Naive thymus-derived CD4-positive, alpha-beta T cell (primary cell): ENCODE data around the gene MPC1L. TPM values are rescaled to one million over a fixed set of nuclear protein-coding genes. Genes with fewer than 3 reads are reported as not detected.

Experiments used
- ATAC-seq: fragments of 150-1000 bp; cut with Tn5 transposase; 2 replicates; pipeline ENCODE4 v1.10.0; 2021; ENCODE audit warnings: mild to moderate bottlenecking, moderate library complexity
- CTCF ChIA-PET: fragments of 350-600 bp; sonication (Branson Sonifier 250); formaldehyde crosslinking; loops from one replicate; lab custom pipeline; 2021; ENCODE audit warnings: antibody characterized with exemption; lab: Charles Lee
- POLR2A ChIA-PET: fragments of 350-600 bp; sonication (Branson Sonifier 250); formaldehyde crosslinking; loops from one replicate; lab custom pipeline; 2021; ENCODE audit warnings: antibody characterized with exemption, inconsistent platforms; lab: Charles Lee
- DNase-seq, 9 donors: peaks; one replicate each; pipeline versions ENCODE4 v3.0.0 to v3.0.0-alpha.2; 2020 to 2022; ENCODE audit warnings: mixed read lengths in 1 of 9
- H3K27ac ChIP-seq: one replicate; pipeline ENCODE4 v1.7.0; 2013; ENCODE audit warnings: mild to moderate bottlenecking, low read depth, low read length, moderate library complexity
- H3K27me3 ChIP-seq, 2 donors: one replicate each; pipeline ENCODE4 v1.7.0; 2013; ENCODE audit warnings: low read length in 2 of 2, mild to moderate bottlenecking in 2 of 2, moderate library complexity in 2 of 2; ENCODE audit not compliant: control insufficient read depth in 2 of 2, insufficient read depth in 2 of 2
- H3K36me3 ChIP-seq, 3 experiments: 1 replicate in 2 of 3; 2 replicates in 1 of 3; pipeline ENCODE4 v1.7.0; 2013; ENCODE audit warnings: low read length in 3 of 3, mild to moderate bottlenecking in 3 of 3, moderate library complexity in 1 of 3; ENCODE audit not compliant: insufficient read depth in 3 of 3, control insufficient read depth in 2 of 3
- H3K4me1 ChIP-seq, 2 donors: one replicate each; pipeline ENCODE4 v1.7.0; 2013; ENCODE audit warnings: low read length in 2 of 2, mild to moderate bottlenecking in 2 of 2, moderate library complexity in 1 of 2; ENCODE audit not compliant: control insufficient read depth in 2 of 2, insufficient read depth in 2 of 2
- H3K4me3 ChIP-seq: 2 replicates; pipeline ENCODE4 v1.7.0; 2013; ENCODE audit warnings: mild to moderate bottlenecking, low read length
- H3K9me3 ChIP-seq, 3 experiments: 1 replicate in 2 of 3; 2 replicates in 1 of 3; pipeline ENCODE4 v1.7.0; 2013; ENCODE audit warnings: low read length in 3 of 3; ENCODE audit not compliant: control insufficient read depth in 2 of 3
- H3K27ac Mint-ChIP-seq, 9 donors: one replicate each; pipeline ENCODE4 v1.8.0; 2020 to 2022; ENCODE audit warnings: mixed read lengths in 9 of 9, mild to moderate bottlenecking in 8 of 9, moderate library complexity in 5 of 9, inconsistent platforms in 2 of 9
- H3K27me3 Mint-ChIP-seq, 5 donors: one replicate each; pipeline ENCODE4 v1.8.0; 2021 to 2022; ENCODE audit warnings: mixed read lengths in 5 of 5, mild to moderate bottlenecking in 1 of 5
- H3K36me3 Mint-ChIP-seq, 5 donors: one replicate each; pipeline ENCODE4 v1.8.0; 2020 to 2022; ENCODE audit warnings: mixed read lengths in 5 of 5, mild to moderate bottlenecking in 3 of 5, inconsistent platforms in 1 of 5
- H3K4me1 Mint-ChIP-seq, 7 donors: one replicate each; pipeline ENCODE4 v1.8.0; 2020 to 2022; ENCODE audit warnings: mixed read lengths in 7 of 7, mild to moderate bottlenecking in 3 of 7, inconsistent platforms in 1 of 7
- H3K4me3 Mint-ChIP-seq, 10 donors: one replicate each; pipeline ENCODE4 v1.8.0; 2020 to 2022; ENCODE audit warnings: mild to moderate bottlenecking in 10 of 10, mixed read lengths in 10 of 10, moderate library complexity in 6 of 10, inconsistent platforms in 2 of 10
- H3K9me3 Mint-ChIP-seq, 11 donors: one replicate each; pipeline ENCODE4 v1.8.0; 2020 to 2022; ENCODE audit warnings: mixed read lengths in 11 of 11, mild to moderate bottlenecking in 4 of 11, inconsistent platforms in 1 of 11, moderate library complexity in 1 of 11
- intact Hi-C, 2 donors: fragments of 100-400 bp; cut with micrococcal nuclease; formaldehyde crosslinking; loops; one replicate each; pipeline ENCODE4 v1.15.1; 2023
- polyA plus RNA-seq, 2 donors: library from polyadenylated mRNA; unstranded; fragments of 300-500 nt; fragmentation: Illumina TruSeq; gene quantifications; one replicate each; pipeline ENCODE4 v1.2.3, GENCODE V29; 2021
- total RNA-seq, 6 experiments: library from RNA in 5 of 6; stranded (reverse) in 5 of 6; gene quantifications; 1 replicate in 5 of 6; 2 replicates in 1 of 6; pipeline ENCODE4 v1.2.3 and lab custom pipeline; 2021 to 2026

The MPC1L gene
- total and polyA plus RNA-seq, 7 experiments from 2014 or later: not detected

DNA sequence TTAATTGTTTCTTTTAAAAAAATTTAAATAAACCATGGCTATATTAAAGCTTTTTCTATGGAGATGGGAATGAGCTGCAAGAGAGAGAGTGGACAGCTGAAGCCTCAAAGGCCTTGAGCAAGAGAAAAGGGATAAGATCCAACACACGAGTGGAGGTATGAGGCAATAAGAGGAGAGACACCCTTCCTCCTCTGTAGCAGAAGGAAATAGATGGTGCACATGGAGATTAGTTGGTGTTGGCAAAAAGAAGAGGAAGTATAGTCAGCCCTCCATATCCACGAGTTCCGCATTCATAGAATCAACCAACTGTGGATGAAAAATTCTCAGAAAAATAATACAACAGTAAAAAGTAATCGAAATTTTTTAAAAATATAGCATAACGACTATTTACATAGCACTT lies 20.9 kb downstream of the MPC1L start:
- Histone ChIP-seq H3K4me1 (peaks cover 3 to 19% of the 10 kb centered on the region in 2 donors), H3K27me3 (no peaks in the 10 kb centered on the region), H3K4me3 (peak overlapping the region; percentile 85), H3K36me3 (peaks cover 0 to 26% (median 0%) of the 10 kb centered on the region in 3 experiments), H3K9me3 (no peaks in the 10 kb centered on the region), H3K27ac (peak overlapping the region; percentile 63)
- intact Hi-C loops: loop anchor here (10.0 kb wide), 2 partner anchors 549 to 1839 kb away; partner anchors contain the start of genes BCOR (in 1 of the 2) and MID1IP1 (in 1 of the 2)
- H3K27me3 Mint-ChIP-seq: no peaks in the 10 kb centered on the region
- POLR2A ChIA-PET: interaction anchor here (1.6 kb wide), 1 partner anchor 63 kb away, joined by 3 read pairs; the partner anchor contains the start of gene ATP6AP2
- no peak for ATAC-seq
- no peaks in the 10 kb centered on the region for H3K9me3 Mint-ChIP-seq
- H3K36me3 Mint-ChIP-seq: peaks cover 3 to 23% (median 21%) of the 10 kb centered on the region in 5 donors
- CTCF ChIA-PET: interaction anchor here (0.7 to 0.8 kb wide), 2 partner anchors 100 to 595 kb away, joined by 4 to 5 read pairs; no protein-coding TSS in a partner anchor
- DNase-seq: no peak
- peaks cover 26 to 63% (median 36%) of the 10 kb centered on the region in 7 donors for H3K4me1 Mint-ChIP-seq
- peak overlapping the region; percentile 43 to 99 (median 94) for H3K4me3 Mint-ChIP-seq
- peak overlapping the region in 8 of 9 donors; percentile 68 to 97 (median 94) for H3K27ac Mint-ChIP-seq

DNA sequence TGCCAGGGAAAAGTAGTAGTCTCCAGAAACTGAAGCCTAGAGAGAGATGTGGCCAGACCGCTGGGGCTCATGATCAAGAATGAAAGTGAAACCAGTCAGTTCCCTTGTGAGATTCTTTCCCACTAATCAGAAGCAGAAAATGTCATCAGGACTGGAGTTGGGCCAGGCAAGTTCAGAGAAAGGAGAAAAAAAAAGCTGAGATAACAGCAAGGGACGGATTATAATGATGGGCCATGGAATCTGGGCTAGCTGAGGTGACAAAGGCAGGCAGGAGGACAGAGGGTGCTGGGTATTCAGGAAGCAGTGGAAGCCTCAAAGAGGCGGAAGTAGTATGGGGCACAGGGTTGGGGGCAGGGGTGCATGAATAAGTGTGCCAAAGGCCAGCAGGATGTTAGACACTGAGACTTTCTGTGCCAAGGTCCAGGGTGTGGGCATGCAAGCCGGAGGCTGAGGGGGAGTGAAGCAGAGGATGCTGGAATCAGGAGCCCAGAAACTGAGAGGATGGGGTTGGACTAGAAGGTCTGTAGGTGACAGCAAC lies 21.7 kb downstream of the MPC1L start:
- ChIA-PET POLR2A (interaction anchor here (1.6 kb wide), 1 partner anchor 64 kb away, joined by 3 read pairs; the partner anchor contains the start of gene ATP6AP2), CTCF (no interaction called here)
- peak; percentile 13 to 68 (median 56) for DNase-seq
- Histone ChIP-seq H3K4me3 (peak overlapping the region; percentile 85), H3K4me1 (peaks cover 3 to 19% of the 10 kb centered on the region in 2 donors), H3K27me3 (no peaks in the 10 kb centered on the region), H3K36me3 (peaks cover 0 to 20% (median 0%) of the 10 kb centered on the region in 3 experiments), H3K9me3 (no peaks in the 10 kb centered on the region), H3K27ac (peak overlapping the region; percentile 63)
- no peaks in the 10 kb centered on the region for H3K9me3 Mint-ChIP-seq
- peak overlapping the region; percentile 89 to 100 (median 96) for H3K4me3 Mint-ChIP-seq
- intact Hi-C loops: loop anchor here (1.0 to 10.0 kb wide), 6 partner anchors 101 to 1840 kb away; partner anchors contain the start of genes BCOR (in 1 of the 2), DDX3X (in 1 of the 2) and MID1IP1 (in 1 of the 2)
- H3K4me1 Mint-ChIP-seq: peaks cover 26 to 59% (median 36%) of the 10 kb centered on the region in 7 donors
- peaks cover 3 to 22% (median 16%) of the 10 kb centered on the region in 5 donors for H3K36me3 Mint-ChIP-seq
- no peaks in the 10 kb centered on the region for H3K27me3 Mint-ChIP-seq
- ATAC-seq: peak; percentile 61
- H3K27ac Mint-ChIP-seq: peak overlapping the region; percentile 89 to 99 (median 96)

DNA sequence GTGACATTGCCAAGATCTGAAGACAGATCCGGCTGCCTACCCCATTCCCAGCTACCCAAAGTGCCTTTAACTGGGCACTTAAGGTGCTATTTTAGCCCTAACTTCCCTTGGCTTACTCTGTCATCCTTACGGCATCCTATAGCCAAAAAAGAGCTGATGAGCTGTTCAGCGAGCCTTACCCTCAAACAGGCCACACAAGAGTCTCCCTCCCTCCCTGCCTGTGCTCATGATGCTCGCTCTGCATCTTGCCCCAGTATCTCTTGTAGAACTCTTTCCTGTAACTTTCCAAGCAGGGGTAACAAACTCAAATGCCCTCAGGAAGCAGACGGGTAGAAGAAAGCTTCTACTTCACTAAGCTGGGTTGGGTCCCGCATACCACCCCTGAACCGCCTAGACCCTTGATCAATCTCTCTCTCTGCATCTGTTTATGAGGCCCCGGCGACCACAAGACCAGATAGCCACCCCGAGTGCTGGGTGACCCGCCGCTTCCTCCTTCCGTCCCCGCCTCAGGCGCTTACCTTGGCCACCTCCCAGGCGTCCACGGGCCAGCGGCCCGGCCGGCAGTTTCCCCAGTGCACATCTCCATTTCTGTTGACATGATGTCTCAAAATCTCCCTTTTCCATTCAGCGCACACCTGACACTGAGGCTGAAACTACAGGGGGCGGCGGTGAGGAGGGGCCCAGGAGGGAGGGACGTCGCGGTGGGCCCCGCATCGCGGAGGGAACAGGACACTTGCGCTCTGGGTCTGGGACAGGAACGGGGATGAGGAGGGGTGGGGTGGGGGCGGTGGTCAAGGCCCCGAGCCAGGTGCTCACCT lies 23.5 kb downstream of the MPC1L start:
- ATAC-seq: peak; percentile 25
- POLR2A ChIA-PET: interaction anchor here (1.1 to 2.3 kb wide), 2 partner anchors 64 to 88 kb away, joined by 3 to 9 read pairs; partner anchors contain the start of gene MED14
- CTCF ChIA-PET: interaction anchor here (0.8 kb wide), 1 partner anchor 469 kb away, joined by 3 read pairs; no protein-coding TSS in a partner anchor

DNA sequence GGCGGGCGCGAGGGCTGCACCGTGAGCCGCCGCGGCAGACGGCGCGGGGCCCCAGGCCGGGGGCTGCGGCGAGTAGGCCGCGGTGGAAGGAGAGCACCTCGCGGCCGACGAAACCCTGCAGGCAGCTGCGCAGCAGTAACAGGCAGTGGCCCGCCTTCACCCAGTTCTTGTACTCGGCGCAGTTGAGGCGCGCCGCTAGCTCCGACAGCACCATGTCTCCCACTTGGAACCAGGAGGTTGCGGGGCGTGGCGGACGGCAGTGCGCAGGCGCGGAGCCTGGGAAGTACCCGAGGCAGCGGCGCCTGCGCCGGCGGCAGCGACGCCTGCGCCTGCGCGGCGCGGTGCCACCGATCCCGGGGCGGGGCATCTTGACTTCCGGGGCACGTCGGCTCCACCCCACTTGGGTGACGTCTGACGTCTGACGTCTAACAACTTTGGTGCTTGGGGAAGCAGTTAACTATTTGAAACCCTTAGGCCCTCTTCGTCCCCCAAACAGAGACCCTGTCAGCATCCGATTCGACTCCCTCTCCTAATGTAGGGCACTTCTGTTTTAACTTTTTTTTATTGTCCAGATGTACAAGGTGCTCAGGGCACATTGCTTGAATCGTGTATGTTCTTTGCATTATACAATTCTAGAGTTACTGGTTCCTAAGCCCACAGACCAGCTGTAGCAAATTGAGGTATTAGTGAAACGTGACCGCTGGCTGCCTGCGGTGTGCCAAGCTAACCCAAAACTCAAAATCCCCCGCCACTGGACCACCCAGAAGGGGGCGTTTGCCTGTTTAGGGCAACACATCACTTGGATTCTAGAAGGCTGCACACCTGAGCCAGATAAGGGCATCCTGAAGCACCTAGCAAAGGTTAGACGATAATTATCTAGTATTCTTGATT lies 24.3 kb downstream of the MPC1L start, which contains the start of gene CXorf38:
Gene CXorf38 (minus strand): TSS at position 255 of the 891 bp plus-strand sequence. CDS start 41 bp downstream, at position 214.
- Mint-ChIP-seq H3K27me3 (no peaks in the 10 kb centered on the region), H3K4me3 (peak within 1 kb of the TSS; percentile 89 to 96 (median 94)), H3K9me3 (no peaks in the 10 kb centered on the region), H3K4me1 (peaks cover 16 to 51% (median 31%) of the 10 kb centered on the region in 7 donors), H3K36me3 (peaks cover 0 to 16% (median 8%) of the 10 kb centered on the region in 5 donors), H3K27ac (peak within 1 kb of the TSS; percentile 88 to 99 (median 95))
- Histone ChIP-seq H3K27ac (peak within 1 kb of the TSS; percentile 89), H3K4me1 (peaks cover 3 to 19% of the 10 kb centered on the region in 2 donors), H3K36me3 (peaks cover 0 to under 1% (median 0%) of the 10 kb centered on the region in 3 experiments), H3K4me3 (peak within 1 kb of the TSS; percentile 73), H3K27me3 (no peaks in the 10 kb centered on the region), H3K9me3 (no peaks in the 10 kb centered on the region)
- ChIA-PET CTCF (interaction anchor here (0.8 kb wide), 1 partner anchor 468 kb away, joined by 3 read pairs; no protein-coding TSS in a partner anchor), POLR2A (interaction anchor here (0.7 to 2.3 kb wide), 2 partner anchors 67 to 88 kb away, joined by 3 to 9 read pairs; partner anchors contain the start of genes ATP6AP2 and MED14)
- ATAC-seq (peak; percentile 85), DNase-seq (peak; percentile 86 to 99 (median 95))
- intact Hi-C loops: loop anchor here (1.0 to 10.0 kb wide), 12 partner anchors 67 to 1843 kb away; partner anchors contain the start of genes ATP6AP2 (in 2 of the 2), BCOR (in 1 of the 2), DDX3X (in 1 of the 2) and MED14 (in 1 of the 2)

More for the DNA sequence above, 23.5 kb downstream of the MPC1L start:
- no peaks in the 10 kb centered on the region for H3K9me3 ChIP-seq
- H3K4me3 ChIP-seq: peak overlapping the region; percentile 73
- peaks cover 25 to 57% (median 37%) of the 10 kb centered on the region in 7 donors for H3K4me1 Mint-ChIP-seq
- peak overlapping the region; percentile 89 for H3K27ac ChIP-seq
- peaks cover 3 to 23% (median 16%) of the 10 kb centered on the region in 5 donors for H3K36me3 Mint-ChIP-seq
- intact Hi-C loops: loop anchor here (1.0 to 10.0 kb wide), 12 partner anchors 66 to 1842 kb away; partner anchors contain the start of genes ATP6AP2 (in 2 of the 2), BCOR (in 1 of the 2), DDX3X (in 1 of the 2) and MED14 (in 1 of the 2)
- peaks cover 0 to 9% (median 0%) of the 10 kb centered on the region in 3 experiments for H3K36me3 ChIP-seq
- DNase-seq: peak in 3 of 9 donors; percentile 5 to 47 (median 34)
- no peaks in the 10 kb centered on the region for H3K9me3 Mint-ChIP-seq
- peaks cover 3 to 19% of the 10 kb centered on the region in 2 donors for H3K4me1 ChIP-seq
- peak overlapping the region; percentile 84 to 98 (median 91) for H3K27ac Mint-ChIP-seq
- no peaks in the 10 kb centered on the region for H3K27me3 ChIP-seq
- H3K4me3 Mint-ChIP-seq: peak overlapping the region; percentile 89 to 96 (median 94)
- H3K27me3 Mint-ChIP-seq: no peaks in the 10 kb centered on the region

DNA sequence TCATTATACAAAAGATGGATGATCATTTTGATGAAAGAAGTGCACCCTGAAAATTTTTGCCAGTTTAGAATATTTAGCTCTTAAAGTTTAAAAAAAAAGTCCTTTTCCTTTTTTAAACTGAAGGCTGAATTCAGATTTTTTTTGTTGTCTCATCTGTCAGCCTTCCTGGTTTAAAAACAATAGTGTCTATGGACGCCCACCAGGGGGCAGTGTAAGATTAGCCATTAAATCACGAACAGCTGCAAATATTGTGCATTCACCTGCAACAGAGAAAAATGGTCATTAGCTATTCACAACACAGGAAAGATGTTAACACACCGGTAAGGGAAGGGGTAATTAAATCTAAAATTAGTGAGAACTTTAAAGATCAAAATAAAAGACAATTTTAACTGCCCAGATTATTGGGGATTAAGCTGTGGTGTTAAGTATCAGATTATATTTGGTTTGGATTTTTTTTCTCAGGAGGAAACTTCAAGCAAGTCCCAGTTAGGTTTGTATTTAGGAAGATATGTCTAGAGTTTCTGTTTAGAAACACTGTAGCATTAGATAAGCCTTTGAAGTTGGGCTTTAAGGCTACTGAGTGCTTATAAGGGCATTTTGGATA lies 28.5 kb downstream of the MPC1L start:
- peaks cover 3 to 6% of the 10 kb centered on the region in 2 donors for H3K4me1 ChIP-seq
- ATAC-seq (peak; percentile 35), DNase-seq (peak; percentile 27 to 83 (median 66))
- POLR2A ChIA-PET: interaction anchor here (0.6 to 1.3 kb wide), 4 partner anchors 35 to 475 kb away, joined by 3 to 4 read pairs (median 4); no protein-coding TSS in a partner anchor
- no peaks in the 10 kb centered on the region for H3K27me3 Mint-ChIP-seq
- no peaks in the 10 kb centered on the region for H3K9me3 Mint-ChIP-seq
- no peak overlapping the region for H3K4me3 Mint-ChIP-seq
- H3K27ac Mint-ChIP-seq: peak overlapping the region in 8 of 9 donors; percentile 3 to 68 (median 21)
- peaks cover 0 to 17% (median 5%) of the 10 kb centered on the region in 7 donors for H3K4me1 Mint-ChIP-seq
- H3K36me3 Mint-ChIP-seq: peaks cover 0 to 16% (median 0%) of the 10 kb centered on the region in 5 donors
- no peak overlapping the region for H3K4me3 ChIP-seq
- H3K9me3 ChIP-seq: no peaks in the 10 kb centered on the region
- CTCF ChIA-PET: interaction anchor here (0.6 to 5.1 kb wide), 16 partner anchors 12 to 487 kb away, joined by 3 to 37 read pairs (median 3); partner anchors contain the start of gene ATP6AP2
- intact Hi-C loops: loop anchor here (1.0 to 2.0 kb wide), 6 partner anchors 107 to 602 kb away; no protein-coding TSS in a partner anchor
- H3K36me3 ChIP-seq: peaks cover 0 to 15% (median 0%) of the 10 kb centered on the region in 3 experiments
- H3K27me3 ChIP-seq: no peaks in the 10 kb centered on the region
- H3K27ac ChIP-seq: no peak overlapping the region
